HepG2 (cell line): ENCODE data around the gene LIME1. TPM values are rescaled to one million over a fixed set of nuclear protein-coding genes. Genes with fewer than 3 reads are reported as not detected.

Experiments used
- ATAC-seq: fragments of 200-7000 bp; cut with Tn5 transposase; 3 replicates; pipeline ENCODE4 v1.9.1; 2020; ENCODE audit warnings: mild to moderate bottlenecking, moderate library complexity
- BruUV-seq: library from RNA; stranded (reverse); fragments of 400-500 nt; replicated peaks from 2 replicates; lab custom pipeline; 2021; lab: Mats Ljungman, UMichigan
- CTCF ChIA-PET: fragments of 300-600 bp; formaldehyde crosslinking; extraction: SDS; loops from one replicate; lab custom pipeline; 2021; ENCODE audit warnings: low total read pairs, inconsistent platforms, low intra/inter-chr PET ratio; lab: Yijun Ruan, JAX
- POLR2A ChIA-PET: fragments of 350-600 bp; sonication (Branson Sonifier 250); formaldehyde crosslinking; loops from one replicate; lab custom pipeline; 2020; ENCODE audit warnings: antibody characterized with exemption, inconsistent platforms; lab: Yijun Ruan, JAX
- DNase-seq: peaks from one replicate; pipeline ENCODE4 v3.0.0-alpha.2; 2015; ENCODE audit warnings: low spot score
- FAIRE-seq: peaks from 3 replicates; lab custom pipeline; 2011; peaks lifted over from hg19 to GRCh38; lab: Jason Lieb, UNC
- H2AFZ ChIP-seq: one replicate; pipeline ENCODE4 v1.6.1; 2011; ENCODE audit warnings: low read length, inconsistent platforms
- H3K27ac ChIP-seq: fragments of 300-600 bp; 3 replicates; pipeline ENCODE4 v1.8.0; 2011; ENCODE audit warnings: mixed run types, mild to moderate bottlenecking, mixed read lengths, low read length, inconsistent platforms; ENCODE audit not compliant: insufficient read depth; ENCODE audit errors: extremely low read length
- H3K27me3 ChIP-seq, 2 experiments: fragments of 200-600 bp in 1 of 2; 2 replicates in 1 of 2; 3 replicates in 1 of 2; pipeline versions ENCODE4 v1.6.0 to v1.8.0; 2011; ENCODE audit warnings: low read length in 2 of 2, mild to moderate bottlenecking in 2 of 2, moderate library complexity in 2 of 2, inconsistent platforms in 1 of 2; ENCODE audit not compliant: insufficient read depth in 2 of 2, control insufficient read depth in 1 of 2
- H3K36me3 ChIP-seq, 2 experiments: fragments of 200-600 bp in 1 of 2; replicated peaks in 1 of 2; 2 replicates in 1 of 2; 3 replicates in 1 of 2; pipeline versions ENCODE4 v1.5.1 to v1.8.0; 2011; ENCODE audit warnings: low read length in 2 of 2, inconsistent platforms in 1 of 2; ENCODE audit not compliant: insufficient read depth in 2 of 2, control insufficient read depth in 1 of 2
- H3K4me1 ChIP-seq: 2 replicates; pipeline ENCODE4 v1.5.1; 2012; ENCODE audit warnings: low read length, inconsistent platforms; ENCODE audit not compliant: insufficient read depth
- H3K4me2 ChIP-seq: 2 replicates; pipeline ENCODE4 v1.6.0; 2011; ENCODE audit warnings: low read depth, low read length, inconsistent platforms
- H3K4me3 ChIP-seq, 3 experiments: fragments of 200-600 bp in 1 of 3; sonication (generic), shearing (Covaris generic) in 1 of 3; replicated peaks in 1 of 3; 2 replicates each; pipeline ENCODE4 v1.5.1; 2011 to 2016; ENCODE audit warnings: low read length in 3 of 3, inconsistent platforms in 2 of 3, low read depth in 2 of 3, mild to moderate bottlenecking in 2 of 3, control low read depth in 1 of 3, mixed read lengths in 1 of 3; ENCODE audit not compliant: insufficient read depth in 1 of 3
- H3K79me2 ChIP-seq: one replicate; pipeline ENCODE4 v1.6.1; 2011; ENCODE audit warnings: low read length, inconsistent platforms; ENCODE audit not compliant: insufficient read depth
- H3K9ac ChIP-seq: 2 replicates; pipeline ENCODE4 v1.6.0; 2011; ENCODE audit warnings: mild to moderate bottlenecking, low read depth, low read length, inconsistent platforms; ENCODE audit not compliant: insufficient read depth
- H3K9me3 ChIP-seq: 2 replicates; pipeline ENCODE4 v1.5.1; 2012; ENCODE audit warnings: mild to moderate bottlenecking, low read length
- H4K20me1 ChIP-seq: 2 replicates; pipeline ENCODE4 v1.6.0; 2011; ENCODE audit warnings: inconsistent platforms, mild to moderate bottlenecking, low read length, moderate library complexity; ENCODE audit not compliant: insufficient read depth
- FOXJ3 ChIP-seq: sonication (generic); formaldehyde crosslinking; IDR thresholded peaks from 2 replicates; pipeline ENCODE4 v1.4.0; 2020; ENCODE audit warnings: missing genetic modification reagents, mild to moderate bottlenecking, borderline replicate concordance
- MTF1 ChIP-seq: sonication (generic); formaldehyde crosslinking; IDR thresholded peaks from 2 replicates; pipeline ENCODE4 v1.5.0; 2020; ENCODE audit warnings: missing genetic modification reagents
- PAX8 ChIP-seq: sonication (generic); formaldehyde crosslinking; IDR thresholded peaks from 2 replicates; pipeline ENCODE4 v1.8.0; 2022; ENCODE audit warnings: mild to moderate bottlenecking, missing genetic modification reagents, borderline replicate concordance
- RELA ChIP-seq: sonication (generic); formaldehyde crosslinking; IDR thresholded peaks from 2 replicates; pipeline ENCODE4 v1.4.0; 2020; ENCODE audit warnings: missing genetic modification reagents
- ZNF629 ChIP-seq: sonication (generic); formaldehyde crosslinking; conservative IDR thresholded peaks from 2 replicates; pipeline ENCODE4 v1.5.0; 2020; ENCODE audit warnings: missing genetic modification reagents
- WGBS: methylation state at CpG from one replicate; pipeline ENCODE4 v1.1.6; 2017; ENCODE audit warnings: low lambda C conversion rate; 5-methylcytosine and 5-hydroxymethylcytosine counted together
- in situ Hi-C: cut with HindIII; loops from 2 replicates; pipeline ENCODE4 v1.10.0; 2017; ENCODE audit warnings: low pct_unique_long_range_greater_than_20kb; ENCODE audit not compliant: extremely low pct_ligation_motif_present
- intact Hi-C: fragments of 100-400 bp; cut with micrococcal nuclease; formaldehyde crosslinking; loops from one replicate; pipeline ENCODE4 v1.10.0; 2022; ENCODE audit not compliant: unreplicated experiment
- polyA plus RNA-seq, 8 experiments: library from polyadenylated mRNA; depleted of rRNA in 3 of 8; stranded (reverse) in 7 of 8; unstranded in 1 of 8; fragments of >200 nt; fragmentation: Illumina TruSeq in 4 of 8; extraction: Trizol in 4 of 8; gene quantifications; 2 replicates each; pipeline versions ENCODE4 v1.2.1 to v1.2.3, GENCODE V29; 2011 to 2016; ENCODE audit warnings: low read depth in 4 of 8, missing spikeins in 1 of 8, mixed read lengths in 1 of 8; ENCODE audit not compliant: insufficient read depth in 1 of 8
- total RNA-seq, 5 experiments: library from RNA; depleted of rRNA; stranded (reverse); fragments of >200 nt; fragmentation: Illumina TruSeq; extraction: Trizol; gene quantifications; 2 replicates each; pipeline ENCODE4 v1.2.3, GENCODE V29; 2016; ENCODE audit warnings: low read depth in 1 of 5
- TF ChIP-seq, protein P1 (sequence below): conservative IDR thresholded peaks from 2 replicates; pipeline ENCODE4 v1.6.1; 2018; ENCODE audit warnings: missing genetic modification reagents
- TF ChIP-seq, protein P2 (sequence below): IDR thresholded peaks from 2 replicates; pipeline ENCODE4 v1.6.1; 2012; ENCODE audit warnings: inconsistent platforms
- TF ChIP-seq, protein P3 (sequence below): sonication (generic); formaldehyde crosslinking; IDR thresholded peaks from 2 replicates; pipeline ENCODE4 v1.4.0; 2020; ENCODE audit warnings: missing genetic modification reagents
- TF ChIP-seq, protein P4 (sequence below): sonication (generic); formaldehyde crosslinking; IDR thresholded peaks from 2 replicates; pipeline ENCODE4 v1.5.0; 2020; ENCODE audit warnings: mild to moderate bottlenecking, missing genetic modification reagents, moderate library complexity
- TF ChIP-seq, protein P5 (sequence below): sonication (generic); formaldehyde crosslinking; IDR thresholded peaks from 2 replicates; pipeline ENCODE4 v1.4.0; 2020; ENCODE audit warnings: missing genetic modification reagents, borderline replicate concordance
- TF ChIP-seq, protein P6 (sequence below): sonication (generic); formaldehyde crosslinking; IDR thresholded peaks from 2 replicates; pipeline ENCODE4 v1.5.1; 2020; ENCODE audit warnings: missing genetic modification reagents, mild to moderate bottlenecking, borderline replicate concordance

LIME1 gene
- total and polyA plus RNA-seq, 2 of the 13 experiments (the other 11 are each of a cell fraction or from before 2014, with no cell fraction given) = 13.0 to 61.5 TPM

DNA sequence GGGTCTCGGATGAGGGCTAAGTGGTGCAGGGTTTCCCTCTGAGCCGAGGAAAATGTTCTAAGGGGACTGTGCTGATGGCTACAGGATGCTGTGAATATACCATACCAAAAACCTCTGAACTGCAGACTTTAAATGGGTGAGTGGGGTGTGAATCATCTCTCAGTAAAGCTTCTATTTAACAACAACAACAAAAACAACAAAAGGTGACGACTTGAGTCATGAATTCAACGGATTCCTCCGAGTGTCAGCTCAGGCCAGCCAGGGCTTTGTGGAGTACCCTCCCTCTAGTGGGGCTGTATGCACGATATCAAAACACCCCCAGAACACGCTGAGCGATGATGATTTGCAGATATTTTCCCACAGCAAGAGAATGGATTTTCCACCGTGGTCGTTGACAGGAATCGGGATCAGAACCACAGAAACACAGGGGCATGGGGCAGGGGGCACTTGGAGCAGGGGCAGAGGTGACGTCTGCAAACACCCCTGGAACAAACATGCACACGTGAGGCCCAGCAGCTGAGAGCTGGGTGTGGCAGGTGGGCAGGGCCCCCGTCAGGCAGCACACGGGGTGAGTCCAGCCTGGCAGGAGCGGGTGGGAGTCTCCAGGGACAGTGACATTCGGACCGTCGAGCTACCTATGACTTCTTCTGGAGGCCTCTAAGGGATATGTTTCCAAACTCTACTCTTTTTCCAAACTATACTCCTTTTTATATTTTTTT lies 41.7 kb downstream of the LIME1 start (continued):
- TF ChIP-seq, protein P1, sequence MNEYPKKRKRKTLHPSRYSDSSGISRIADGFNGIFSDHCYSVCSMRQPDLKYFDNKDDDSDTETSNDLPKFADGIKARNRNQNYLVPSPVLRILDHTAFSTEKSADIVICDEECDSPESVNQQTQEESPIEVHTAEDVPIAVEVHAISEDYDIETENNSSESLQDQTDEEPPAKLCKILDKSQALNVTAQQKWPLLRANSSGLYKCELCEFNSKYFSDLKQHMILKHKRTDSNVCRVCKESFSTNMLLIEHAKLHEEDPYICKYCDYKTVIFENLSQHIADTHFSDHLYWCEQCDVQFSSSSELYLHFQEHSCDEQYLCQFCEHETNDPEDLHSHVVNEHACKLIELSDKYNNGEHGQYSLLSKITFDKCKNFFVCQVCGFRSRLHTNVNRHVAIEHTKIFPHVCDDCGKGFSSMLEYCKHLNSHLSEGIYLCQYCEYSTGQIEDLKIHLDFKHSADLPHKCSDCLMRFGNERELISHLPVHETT (CRISPR knock-in tag) = no peak
- TF ChIP-seq, all 625 proteins: peak for 5

DNA sequence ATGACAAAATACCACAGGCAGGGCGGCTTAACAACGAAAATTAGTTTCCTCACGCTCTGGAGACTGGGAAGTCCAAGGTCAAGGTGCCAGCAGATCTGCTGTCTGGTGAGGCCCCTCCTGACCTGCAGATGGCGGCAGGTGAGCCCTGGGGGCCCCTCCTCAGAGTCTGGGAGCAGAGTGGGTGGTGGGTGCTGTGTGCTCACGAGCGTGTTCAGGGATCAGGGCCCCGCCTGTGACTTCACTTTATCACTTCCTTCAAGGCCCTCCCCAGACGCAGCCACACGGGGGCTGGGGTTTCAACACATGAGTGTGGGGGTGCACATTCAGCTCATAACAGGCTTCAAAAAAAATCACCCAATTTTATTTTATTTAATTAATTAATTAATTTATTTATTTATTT lies 42.4 kb downstream of the LIME1 start:
- H4K20me1 ChIP-seq = no peaks in the 10 kb centered on the region
- no peaks in the 10 kb centered on the region for H3K9me3 ChIP-seq
- no peak overlapping the region for H3K4me2 ChIP-seq
- intact Hi-C loops = no loop called here
- H3K4me3 ChIP-seq = no peak overlapping the region
- no peak overlapping the region for H2AFZ ChIP-seq
- peaks cover 18% of the 10 kb centered on the region for H3K4me1 ChIP-seq
- no peak overlapping the region for H3K27ac ChIP-seq
- H3K79me2 ChIP-seq = no peaks in the 10 kb centered on the region
- BruUV-seq = no TSS peak
- H3K9ac ChIP-seq = no peak overlapping the region
- CTCF ChIA-PET = no interaction called here
- DNase-seq (no peak), FAIRE-seq (no peak), ATAC-seq (no peak)
- no peaks in the 10 kb centered on the region for H3K27me3 ChIP-seq
- 60% methylated on average over 9 of the region's 9 CpGs for WGBS
- in situ Hi-C loops = no loop called here
- no peaks in the 10 kb centered on the region for H3K36me3 ChIP-seq
- POLR2A ChIA-PET = interaction anchor here (0.7 to 2.0 kb wide), 2 partner anchors 10 to 71 kb away, joined by 3 to 8 read pairs; partner anchors contain the start of genes ARFRP1 and ZGPAT
- TF ChIP-seq, protein P2, sequence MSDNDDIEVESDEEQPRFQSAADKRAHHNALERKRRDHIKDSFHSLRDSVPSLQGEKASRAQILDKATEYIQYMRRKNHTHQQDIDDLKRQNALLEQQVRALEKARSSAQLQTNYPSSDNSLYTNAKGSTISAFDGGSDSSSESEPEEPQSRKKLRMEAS = peak; percentile 5; the same call in 1 of the 2 replicates
- TF ChIP-seq PAX8 (no peak), MTF1 (CRISPR knock-in tag) (no peak), ZNF629 (CRISPR knock-in tag) (no peak), FOXJ3 (CRISPR knock-in tag) (no peak), RELA (CRISPR knock-in tag) (no peak)
- TF ChIP-seq, protein P3, sequence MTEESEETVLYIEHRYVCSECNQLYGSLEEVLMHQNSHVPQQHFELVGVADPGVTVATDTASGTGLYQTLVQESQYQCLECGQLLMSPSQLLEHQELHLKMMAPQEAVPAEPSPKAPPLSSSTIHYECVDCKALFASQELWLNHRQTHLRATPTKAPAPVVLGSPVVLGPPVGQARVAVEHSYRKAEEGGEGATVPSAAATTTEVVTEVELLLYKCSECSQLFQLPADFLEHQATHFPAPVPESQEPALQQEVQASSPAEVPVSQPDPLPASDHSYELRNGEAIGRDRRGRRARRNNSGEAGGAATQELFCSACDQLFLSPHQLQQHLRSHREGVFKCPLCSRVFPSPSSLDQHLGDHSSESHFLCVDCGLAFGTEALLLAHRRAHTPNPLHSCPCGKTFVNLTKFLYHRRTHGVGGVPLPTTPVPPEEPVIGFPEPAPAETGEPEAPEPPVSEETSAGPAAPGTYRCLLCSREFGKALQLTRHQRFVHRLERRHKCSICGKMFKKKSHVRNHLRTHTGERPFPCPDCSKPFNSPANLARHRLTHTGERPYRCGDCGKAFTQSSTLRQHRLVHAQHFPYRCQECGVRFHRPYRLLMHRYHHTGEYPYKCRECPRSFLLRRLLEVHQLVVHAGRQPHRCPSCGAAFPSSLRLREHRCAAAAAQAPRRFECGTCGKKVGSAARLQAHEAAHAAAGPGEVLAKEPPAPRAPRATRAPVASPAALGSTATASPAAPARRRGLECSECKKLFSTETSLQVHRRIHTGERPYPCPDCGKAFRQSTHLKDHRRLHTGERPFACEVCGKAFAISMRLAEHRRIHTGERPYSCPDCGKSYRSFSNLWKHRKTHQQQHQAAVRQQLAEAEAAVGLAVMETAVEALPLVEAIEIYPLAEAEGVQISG (CRISPR knock-in tag) = 0 out of 2 replicates have a peak, but pooled peaks have one; percentile 9
- TF ChIP-seq, protein P4, sequence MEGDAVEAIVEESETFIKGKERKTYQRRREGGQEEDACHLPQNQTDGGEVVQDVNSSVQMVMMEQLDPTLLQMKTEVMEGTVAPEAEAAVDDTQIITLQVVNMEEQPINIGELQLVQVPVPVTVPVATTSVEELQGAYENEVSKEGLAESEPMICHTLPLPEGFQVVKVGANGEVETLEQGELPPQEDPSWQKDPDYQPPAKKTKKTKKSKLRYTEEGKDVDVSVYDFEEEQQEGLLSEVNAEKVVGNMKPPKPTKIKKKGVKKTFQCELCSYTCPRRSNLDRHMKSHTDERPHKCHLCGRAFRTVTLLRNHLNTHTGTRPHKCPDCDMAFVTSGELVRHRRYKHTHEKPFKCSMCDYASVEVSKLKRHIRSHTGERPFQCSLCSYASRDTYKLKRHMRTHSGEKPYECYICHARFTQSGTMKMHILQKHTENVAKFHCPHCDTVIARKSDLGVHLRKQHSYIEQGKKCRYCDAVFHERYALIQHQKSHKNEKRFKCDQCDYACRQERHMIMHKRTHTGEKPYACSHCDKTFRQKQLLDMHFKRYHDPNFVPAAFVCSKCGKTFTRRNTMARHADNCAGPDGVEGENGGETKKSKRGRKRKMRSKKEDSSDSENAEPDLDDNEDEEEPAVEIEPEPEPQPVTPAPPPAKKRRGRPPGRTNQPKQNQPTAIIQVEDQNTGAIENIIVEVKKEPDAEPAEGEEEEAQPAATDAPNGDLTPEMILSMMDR (CRISPR knock-in tag) = peak; percentile 56
- TF ChIP-seq, protein P5, sequence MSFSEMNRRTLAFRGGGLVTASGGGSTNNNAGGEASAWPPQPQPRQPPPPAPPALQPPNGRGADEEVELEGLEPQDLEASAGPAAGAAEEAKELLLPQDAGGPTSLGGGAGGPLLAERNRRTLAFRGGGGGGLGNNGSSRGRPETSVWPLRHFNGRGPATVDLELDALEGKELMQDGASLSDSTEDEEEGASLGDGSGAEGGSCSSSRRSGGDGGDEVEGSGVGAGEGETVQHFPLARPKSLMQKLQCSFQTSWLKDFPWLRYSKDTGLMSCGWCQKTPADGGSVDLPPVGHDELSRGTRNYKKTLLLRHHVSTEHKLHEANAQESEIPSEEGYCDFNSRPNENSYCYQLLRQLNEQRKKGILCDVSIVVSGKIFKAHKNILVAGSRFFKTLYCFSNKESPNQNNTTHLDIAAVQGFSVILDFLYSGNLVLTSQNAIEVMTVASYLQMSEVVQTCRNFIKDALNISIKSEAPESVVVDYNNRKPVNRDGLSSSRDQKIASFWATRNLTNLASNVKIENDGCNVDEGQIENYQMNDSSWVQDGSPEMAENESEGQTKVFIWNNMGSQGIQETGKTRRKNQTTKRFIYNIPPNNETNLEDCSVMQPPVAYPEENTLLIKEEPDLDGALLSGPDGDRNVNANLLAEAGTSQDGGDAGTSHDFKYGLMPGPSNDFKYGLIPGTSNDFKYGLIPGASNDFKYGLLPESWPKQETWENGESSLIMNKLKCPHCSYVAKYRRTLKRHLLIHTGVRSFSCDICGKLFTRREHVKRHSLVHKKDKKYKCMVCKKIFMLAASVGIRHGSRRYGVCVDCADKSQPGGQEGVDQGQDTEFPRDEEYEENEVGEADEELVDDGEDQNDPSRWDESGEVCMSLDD = no peak
- TF ChIP-seq, protein P6, sequence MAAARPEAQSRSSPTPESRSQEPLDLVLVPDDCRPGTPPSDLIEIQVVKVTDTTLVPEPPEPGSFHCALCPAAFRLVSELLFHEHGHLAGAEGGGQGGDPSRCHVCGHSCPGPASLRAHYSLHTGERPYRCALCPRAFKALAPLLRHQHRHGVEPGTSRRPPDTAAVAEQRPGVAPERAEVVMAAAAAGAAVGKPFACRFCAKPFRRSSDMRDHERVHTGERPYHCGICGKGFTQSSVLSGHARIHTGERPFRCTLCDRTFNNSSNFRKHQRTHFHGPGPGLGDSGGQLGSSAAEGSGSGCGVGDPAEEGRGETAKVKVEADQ (CRISPR knock-in tag) = no peak
